HG03064 (cell line): ENCODE data around the gene TSPAN16.
"Not testable (repeated sequence)": the region's sequence is repeated elsewhere in the genome, so short reads cannot be mapped to it uniquely, and the experiment has no call there.

Experiments used
- ATAC-seq: cut with Tn5 transposase; IDR thresholded peaks from one replicate; pipeline ENCODE4 v1.9.1; 2021; ENCODE audit warnings: low read depth; ENCODE audit not compliant: unreplicated experiment

Gene TSPAN16

DNA sequence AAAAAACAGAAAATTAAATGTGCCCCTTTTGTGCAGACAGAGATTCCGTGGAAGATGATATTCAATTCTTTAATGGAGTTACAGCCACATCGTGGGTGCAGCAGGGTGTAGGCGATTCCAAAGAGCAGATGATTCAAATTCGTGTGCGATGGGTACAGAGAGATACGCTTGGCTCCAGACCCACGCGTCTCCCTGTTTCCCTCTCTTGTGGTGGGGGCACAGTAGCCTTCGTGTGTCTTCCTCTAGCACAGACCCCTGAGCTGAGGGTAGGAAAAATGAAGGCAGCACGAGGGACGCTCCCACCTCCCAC, 4.8 kb downstream of the TSPAN16 start:
- no peak for ATAC-seq

- ATAC-seq, result no peak
Measured at GRCh38 chr19:11304936-11305335, 9.0 kb downstream of the TSPAN16 start.

GRCh38 chr19:11306337-11306736, 10.4 kb downstream of the TSPAN16 start:
- ATAC-seq, result no peak

DNA sequence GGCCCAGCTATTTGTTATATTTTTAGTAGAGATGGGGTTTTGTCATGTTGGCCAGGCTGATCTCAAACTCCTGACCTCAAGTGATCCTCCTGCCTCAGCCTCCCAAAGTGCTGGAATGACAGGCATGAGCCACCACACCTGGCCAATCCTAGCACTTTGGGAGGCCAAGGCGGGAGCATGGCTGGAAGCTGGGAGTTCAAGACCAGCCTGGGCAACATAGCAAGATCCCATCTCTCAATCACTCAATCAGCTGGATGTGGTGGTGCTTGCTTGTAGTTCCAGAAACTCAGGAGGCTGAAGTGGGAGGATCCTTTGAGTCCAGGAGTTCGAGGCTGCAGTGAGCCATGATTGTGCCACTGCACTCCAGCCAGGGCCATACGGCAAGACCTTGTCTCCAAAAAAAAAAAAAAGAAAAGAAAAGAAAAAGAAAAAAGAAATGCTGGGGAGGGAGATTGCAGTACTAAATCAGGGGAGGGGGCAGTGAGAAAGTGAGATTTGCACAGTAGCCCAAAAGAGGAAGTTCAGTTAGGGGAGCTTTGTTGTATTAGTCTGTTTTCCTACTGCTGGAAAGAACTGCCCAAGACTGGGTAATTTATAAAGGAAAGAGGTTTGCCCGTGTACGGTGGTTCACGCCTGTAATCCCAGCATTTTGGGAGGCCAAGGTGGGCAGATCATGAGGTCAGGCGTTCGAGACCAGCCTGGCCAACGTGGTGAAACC, 24.5 kb downstream of the TSPAN16 start:
- ATAC-seq, result not testable (repeated sequence)

- ATAC-seq, result no peak
Measured at GRCh38 chr19:11321191-11322126, 25.5 kb downstream of the TSPAN16 start.

DNA sequence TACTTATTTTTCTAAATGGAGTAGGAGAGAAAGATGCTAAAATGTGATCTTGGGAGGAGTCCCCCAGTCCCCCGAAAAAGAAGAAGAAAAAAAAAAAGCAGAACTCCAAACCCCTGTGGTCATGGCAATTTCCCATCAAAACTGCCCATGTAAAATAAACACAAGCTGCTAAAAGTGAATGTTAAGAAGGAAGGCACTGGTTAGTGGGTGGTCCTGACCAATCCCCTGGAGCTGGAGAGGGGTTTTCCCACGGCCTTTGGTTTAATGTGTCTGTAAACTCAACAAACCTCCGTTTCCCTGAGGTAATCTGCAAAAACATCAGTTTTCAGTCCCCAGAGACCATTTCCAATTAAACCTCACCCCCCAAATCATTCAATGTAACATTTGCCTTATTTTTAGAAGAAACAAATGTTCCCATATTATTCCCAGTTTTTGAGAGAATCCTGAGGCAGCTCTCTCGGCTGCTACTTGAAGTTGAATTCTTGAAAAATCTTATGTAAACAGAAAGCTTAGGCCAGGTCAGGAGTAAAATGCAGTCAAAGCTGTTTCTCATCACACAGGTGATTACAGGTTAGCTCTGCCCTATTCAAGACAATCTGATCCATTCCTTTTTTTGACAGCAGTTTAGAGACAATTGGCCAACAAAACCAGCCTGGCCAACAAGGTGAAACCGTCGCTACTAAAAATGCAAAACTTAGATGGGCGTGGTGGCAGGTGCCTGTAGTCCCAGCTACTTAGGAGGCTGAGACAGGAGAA, 26.5 kb downstream of the TSPAN16 start:
- ATAC-seq, result no peak

- no peak for ATAC-seq
Measured at GRCh38 chr19:11323601-11324078, 27.7 kb downstream of the TSPAN16 start.

DNA sequence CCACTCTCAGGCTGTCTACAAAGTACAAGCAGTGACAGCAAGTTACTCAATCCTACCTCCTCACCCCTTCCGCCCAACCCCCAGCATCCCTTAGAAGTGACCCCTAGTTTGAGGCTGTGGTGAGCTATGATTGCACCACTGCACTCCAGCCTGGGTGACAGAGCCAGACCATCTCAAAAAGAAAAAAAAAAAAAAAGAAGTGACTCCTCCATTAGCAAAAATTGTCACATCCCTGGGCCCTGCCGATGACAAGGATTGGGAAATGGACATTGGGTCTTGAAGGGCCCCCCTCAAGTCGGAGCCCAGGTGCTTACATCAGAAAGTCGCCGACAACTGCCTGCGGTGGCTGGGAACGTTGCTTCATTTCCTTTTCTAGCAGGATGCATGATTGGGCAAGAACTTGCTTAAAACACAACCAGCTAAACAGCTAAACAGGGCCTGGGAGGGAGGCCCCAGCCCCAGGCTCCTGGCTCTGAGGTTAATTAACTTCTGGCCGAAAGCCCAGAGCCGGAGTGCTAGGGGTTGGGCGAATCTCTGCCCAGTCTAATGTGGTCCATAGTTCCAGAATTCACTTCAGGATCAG, 28.2 kb downstream of the TSPAN16 start:
- peak; percentile 57 for ATAC-seq

DNA sequence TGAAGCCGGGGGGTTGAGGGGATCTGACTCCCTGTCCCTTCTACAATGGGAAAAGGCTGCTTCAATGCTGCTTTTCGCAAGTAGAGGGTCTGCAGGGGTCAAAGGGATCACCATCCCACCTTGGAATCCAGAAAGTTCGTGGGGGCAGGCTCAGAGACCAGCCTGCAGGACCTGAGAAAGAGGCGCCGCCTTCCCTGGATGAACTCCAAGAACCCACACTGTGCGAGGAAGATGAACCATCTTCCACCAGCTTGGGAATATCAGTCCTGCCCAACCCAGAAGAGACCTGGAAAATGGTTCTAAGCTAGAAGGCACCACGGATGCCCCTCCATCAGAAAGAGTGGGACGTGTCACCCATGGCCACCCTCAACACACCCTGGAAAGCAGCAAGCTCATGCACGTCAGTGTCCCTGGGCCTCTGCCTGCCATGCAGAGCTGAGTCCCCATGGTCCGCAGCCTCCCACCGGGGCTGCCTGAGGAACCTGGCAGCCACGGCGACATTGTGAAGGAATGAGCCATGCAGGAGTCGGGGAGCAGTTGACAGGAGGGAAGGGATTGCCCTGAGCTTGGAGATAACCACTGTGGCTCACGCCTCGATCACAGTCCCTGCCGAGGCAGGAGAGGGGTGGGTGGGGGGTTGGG, 28.9 kb downstream of the TSPAN16 start:
- ATAC-seq, result no peak

DNA sequence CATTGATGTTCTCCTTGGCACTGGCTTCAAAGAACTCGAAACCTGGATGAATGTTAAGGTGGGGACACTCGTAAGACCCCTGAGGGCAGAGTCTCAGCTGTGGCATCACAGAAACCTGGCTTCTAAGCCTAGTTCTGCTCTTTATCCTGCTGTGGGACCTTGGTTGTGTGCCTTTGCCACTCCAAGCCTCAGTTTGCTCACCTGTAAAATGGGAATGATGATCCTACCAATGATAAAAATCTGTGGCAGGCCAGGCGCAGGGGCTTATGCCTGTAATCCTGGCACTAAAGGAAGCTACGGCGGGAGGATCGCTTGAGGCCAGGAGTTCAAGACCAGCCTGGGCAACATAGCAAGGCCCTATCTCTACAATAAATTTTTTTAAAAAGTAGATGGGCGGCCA, 29.6 kb downstream of the TSPAN16 start:
- ATAC-seq, result no peak

DNA sequence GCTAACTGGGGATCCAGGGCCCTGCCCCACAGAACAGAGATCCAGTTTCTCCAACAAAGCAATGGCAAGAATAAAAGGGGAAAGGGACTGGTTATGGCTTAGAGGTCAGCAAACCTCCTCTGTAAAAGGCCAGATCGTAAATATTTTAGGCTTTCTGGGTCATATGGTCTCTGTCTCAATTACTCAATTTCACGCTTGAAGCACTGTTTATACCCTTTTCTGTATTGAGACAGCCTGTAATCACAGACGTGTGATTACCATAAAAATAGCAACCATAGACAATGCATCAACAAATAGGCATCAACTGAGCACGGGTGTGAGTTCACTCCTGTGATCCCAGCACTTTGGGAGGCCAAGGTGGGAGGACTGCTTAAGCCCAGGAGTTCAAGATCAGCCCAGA, 34.2 kb downstream of the TSPAN16 start:
- no peak for ATAC-seq

DNA sequence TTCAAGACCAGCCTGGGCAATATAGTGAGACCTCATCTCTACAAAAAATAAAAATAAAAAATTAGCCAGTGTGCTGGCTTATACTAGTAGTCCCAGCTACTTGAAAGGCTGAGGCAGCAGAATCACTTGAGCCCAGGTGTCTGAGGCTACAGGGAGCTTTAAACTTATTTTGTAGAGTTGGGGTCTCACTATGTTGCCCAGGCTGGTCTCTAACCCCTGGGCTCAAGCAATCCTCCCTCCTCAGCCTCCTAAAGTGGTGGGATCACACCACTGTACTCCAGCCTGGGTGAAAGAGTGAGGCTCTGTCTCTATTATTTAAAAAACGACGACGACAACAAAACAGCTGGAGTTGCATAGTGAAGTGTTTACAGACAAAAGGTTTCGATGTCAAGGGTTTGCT, 35.5 kb downstream of the TSPAN16 start:
- no peak for ATAC-seq

- no peak for ATAC-seq
Measured at GRCh38 chr19:11332822-11333221, 36.9 kb downstream of the TSPAN16 start.

GRCh38 chr19:11333838-11334237, 37.9 kb downstream of the TSPAN16 start:
- not testable (repeated sequence) for ATAC-seq

DNA sequence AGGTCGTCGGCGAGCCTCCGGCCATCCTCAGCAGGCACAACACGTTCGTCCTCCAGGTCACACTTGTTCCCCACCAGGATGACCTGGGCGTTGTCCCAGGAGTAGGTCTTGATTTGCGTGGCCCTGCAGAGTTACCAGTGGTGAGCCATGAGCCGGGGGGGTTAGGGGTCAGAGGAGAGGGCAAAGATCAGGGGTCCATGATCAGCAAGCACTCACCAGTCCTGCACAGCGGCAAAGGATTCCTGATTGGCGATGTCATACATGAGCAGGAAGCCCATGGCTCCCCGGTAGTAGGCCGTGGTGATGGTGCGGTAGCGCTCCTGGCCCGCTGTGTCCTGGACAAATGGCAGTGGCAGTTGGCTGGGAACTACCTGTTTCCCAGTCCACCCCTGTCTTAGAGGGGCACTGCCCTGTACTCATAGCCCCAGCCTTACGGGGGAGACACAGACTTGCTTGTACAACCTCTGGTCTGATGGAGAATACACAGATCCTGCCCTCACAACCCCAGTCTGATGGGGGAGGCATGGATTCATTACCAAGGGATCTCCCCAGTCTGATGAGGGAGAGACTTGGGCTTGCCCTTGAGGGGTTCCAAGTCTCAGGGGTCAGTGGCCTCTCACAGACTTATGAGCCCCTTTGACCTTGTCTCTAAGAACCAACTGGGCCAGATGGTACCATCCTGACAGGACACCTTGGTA, 39.6 kb downstream of the TSPAN16 start:
- no peak for ATAC-seq

DNA sequence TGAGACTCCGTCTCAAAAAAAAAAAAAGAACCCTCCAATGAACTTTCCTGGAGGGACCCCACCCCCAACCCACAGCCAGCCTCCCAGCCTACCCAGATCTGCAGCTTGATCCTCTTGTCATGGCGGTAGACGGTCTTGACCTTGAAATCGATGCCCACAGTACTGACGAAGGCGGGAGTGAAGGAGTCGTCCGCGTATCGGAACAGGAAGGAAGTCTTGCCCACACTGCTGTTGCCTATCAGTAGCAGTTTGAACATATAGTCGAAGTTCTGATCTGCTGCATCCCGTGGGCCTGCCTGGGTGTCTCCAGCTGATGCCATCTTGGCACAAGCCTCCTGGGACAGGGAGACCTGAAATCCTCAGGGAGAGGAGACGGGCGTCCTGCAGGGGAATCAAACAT, 41.1 kb downstream of the TSPAN16 start:
- ATAC-seq, result no peak

DNA sequence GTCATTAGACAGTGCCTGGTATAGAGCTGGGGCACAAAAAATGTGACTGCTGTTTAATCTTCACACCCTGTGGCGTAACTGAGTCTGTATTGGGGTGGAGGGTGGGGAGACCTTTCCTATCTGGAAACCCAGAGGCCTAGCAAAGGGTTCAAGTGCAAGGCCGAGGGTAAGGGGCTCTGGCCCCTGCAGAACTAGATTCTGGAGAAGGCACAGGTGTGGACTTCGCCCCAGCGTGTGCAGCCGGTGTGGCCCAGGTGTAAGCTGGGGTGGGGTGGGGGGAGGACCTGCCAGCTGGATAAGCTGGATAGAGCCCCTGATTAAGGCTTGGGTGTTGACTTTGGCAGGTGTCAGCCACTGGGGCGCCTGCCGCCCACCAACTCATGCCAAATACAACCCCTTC, 42.2 kb downstream of the TSPAN16 start:
- ATAC-seq, result no peak

- no peak for ATAC-seq
Measured at GRCh38 chr19:11338569-11339253, 42.8 kb downstream of the TSPAN16 start.
